GM12878 (cell line): ENCODE data around the gene HSFX3. TPM values are rescaled to one million over a fixed set of nuclear protein-coding genes. Genes with fewer than 3 reads are reported as not detected.

ENCODE experiments used
- ATAC-seq: fragments of 200-7000 bp; cut with Tn5 transposase; 3 replicates; pipeline ENCODE4 v1.9.1; 2020; ENCODE audit warnings: mild to moderate bottlenecking, moderate library complexity
- BruUV-seq: library from RNA; stranded (reverse); fragments of 400-500 nt; replicated peaks from 2 replicates; lab custom pipeline; 2021; lab: Mats Ljungman, UMichigan
- CTCF ChIA-PET: fragments of 300-600 bp; sonication (Branson Sonifier 250); formaldehyde crosslinking; extraction: SDS; loops from one replicate; lab custom pipeline; 2021; ENCODE audit warnings: inconsistent platforms; lab: Yijun Ruan, JAX
- POLR2A ChIA-PET: fragments of 350-600 bp; formaldehyde crosslinking; extraction: SDS; loops from one replicate; lab custom pipeline; 2021; ENCODE audit warnings: inconsistent platforms; lab: Charles Lee
- RAD21 ChIA-PET: fragments of 300-600 bp; sonication (Branson Sonifier 250); formaldehyde crosslinking; loops from one replicate; lab custom pipeline; 2023; ENCODE audit warnings: antibody characterized with exemption; ENCODE audit not compliant: unreplicated experiment; lab: Charles Lee
- SMC1A ChIA-PET: fragments of 300-600 bp; sonication (Branson Sonifier 250); formaldehyde crosslinking; loops from one replicate; lab custom pipeline; 2023; ENCODE audit not compliant: unreplicated experiment, uncharacterized antibody; lab: Charles Lee
- DNase-seq: peaks from one replicate; pipeline ENCODE4 v3.0.0-alpha.2; 2011; ENCODE audit warnings: low read depth, low spot score
- FAIRE-seq: peaks from 3 replicates; lab custom pipeline; 2011; peaks lifted over from hg19 to GRCh38; lab: Jason Lieb, UNC
- H2AFZ ChIP-seq: 2 replicates; pipeline ENCODE4 v1.6.0; 2011; ENCODE audit warnings: low read depth, low read length, control low read depth; ENCODE audit not compliant: control insufficient read depth
- H3K27ac ChIP-seq: 2 replicates; pipeline ENCODE4 v1.5.1; 2011; ENCODE audit warnings: control low read depth; ENCODE audit not compliant: control insufficient read depth, insufficient read depth
- H3K27me3 ChIP-seq, 2 experiments: replicated peaks in 1 of 2; 2 replicates each; pipeline versions ENCODE4 v1.6.0 to v1.6.1; 2011; ENCODE audit warnings: low read length in 1 of 2; ENCODE audit not compliant: control insufficient read depth in 2 of 2, insufficient read depth in 2 of 2
- H3K36me3 ChIP-seq, 2 experiments: 2 replicates each; pipeline ENCODE4 v1.5.1; 2011; ENCODE audit warnings: low read length in 1 of 2; ENCODE audit not compliant: control insufficient read depth in 2 of 2, insufficient read depth in 2 of 2
- H3K4me1 ChIP-seq: 2 replicates; pipeline ENCODE4 v1.6.1; 2011; ENCODE audit warnings: mild to moderate bottlenecking, low read length, moderate library complexity, mixed read lengths; ENCODE audit not compliant: control insufficient read depth, insufficient read depth
- H3K4me2 ChIP-seq: 2 replicates; pipeline ENCODE4 v1.6.0; 2011; ENCODE audit warnings: control low read depth; ENCODE audit not compliant: control insufficient read depth, insufficient read depth
- H3K4me3 ChIP-seq: fragments of 200-600 bp; sonication (generic); 2 replicates; pipeline ENCODE4 v1.5.1; 2016
- H3K79me2 ChIP-seq: 2 replicates; pipeline ENCODE4 v1.6.0; 2011; ENCODE audit warnings: low read length; ENCODE audit not compliant: control insufficient read depth, insufficient read depth
- H3K9ac ChIP-seq: 2 replicates; pipeline ENCODE4 v1.8.0; 2011; ENCODE audit warnings: low read length, control low read depth, mixed read lengths; ENCODE audit not compliant: control insufficient read depth, insufficient read depth
- H3K9me3 ChIP-seq: replicated peaks from 3 replicates; pipeline ENCODE4 v1.5.1; 2011; ENCODE audit warnings: mild to moderate bottlenecking, low read length; ENCODE audit not compliant: control insufficient read depth, insufficient read depth
- H4K20me1 ChIP-seq: 2 replicates; pipeline ENCODE4 v1.6.0; 2011; ENCODE audit not compliant: control insufficient read depth, insufficient read depth
- ATF7 ChIP-seq: fragments of 450-650 bp; IDR thresholded peaks from 2 replicates; pipeline ENCODE4 v1.6.1; 2016; ENCODE audit warnings: low read depth, mild to moderate bottlenecking
- ESRRA ChIP-seq: IDR thresholded peaks from 2 replicates; pipeline ENCODE4 v1.6.1; 2012; ENCODE audit warnings: mild to moderate bottlenecking, low read length, improper control_type of control experiment
- FOXM1 ChIP-seq: IDR thresholded peaks from 2 replicates; pipeline ENCODE4 v1.6.1; 2012; ENCODE audit warnings: low read depth, mild to moderate bottlenecking, inconsistent platforms, low read length, moderate library complexity
- HDGF ChIP-seq: fragments of 450-650 bp; IDR thresholded peaks from 2 replicates; pipeline ENCODE4 v1.6.1; 2016; ENCODE audit warnings: antibody characterized with exemption
- IKZF2 ChIP-seq, 2 experiments: fragments of 450-650 bp; IDR thresholded peaks; 2 replicates each; pipeline ENCODE4 v1.6.1; 2017; ENCODE audit warnings: mild to moderate bottlenecking in 2 of 2, moderate library complexity in 2 of 2
- KAT2A ChIP-seq: conservative IDR thresholded peaks from 2 replicates; pipeline ENCODE4 v1.6.1; 2011; ENCODE audit warnings: low read depth, low read length; ENCODE audit not compliant: control insufficient read depth
- NBN ChIP-seq: fragments of 450-650 bp; IDR thresholded peaks from 2 replicates; pipeline ENCODE4 v1.6.1; 2016
- NR2C2 ChIP-seq: IDR thresholded peaks from 2 replicates; pipeline ENCODE4 v1.6.1; 2011; ENCODE audit warnings: borderline replicate concordance, low read depth; ENCODE audit not compliant: control insufficient read depth, insufficient read length
- NR2F1 ChIP-seq: fragments of 450-650 bp; conservative IDR thresholded peaks from 2 replicates; pipeline ENCODE4 v1.6.1; 2017; ENCODE audit warnings: mild to moderate bottlenecking
- SMAD5 ChIP-seq: IDR thresholded peaks from 2 replicates; pipeline ENCODE4 v1.6.1; 2016; ENCODE audit warnings: antibody characterized with exemption, low read depth
- TBL1XR1 ChIP-seq: IDR thresholded peaks from 2 replicates; pipeline ENCODE4 v1.6.1; 2012; ENCODE audit warnings: low read depth, low read length, improper control_type of control experiment
- YBX1 ChIP-seq: fragments of 450-650 bp; IDR thresholded peaks from 2 replicates; pipeline ENCODE4 v1.6.1; 2016; ENCODE audit warnings: antibody characterized with exemption
- WGBS: methylation state at CpG from one replicate; pipeline ENCODE4 v1.1.6; 2016; ENCODE audit warnings: low lambda C conversion rate; ENCODE audit not compliant: insufficient replicate concordance, insufficient coverage; ENCODE audit errors: missing lambda C conversion rate; 5-methylcytosine and 5-hydroxymethylcytosine counted together
- in situ Hi-C: fragments of 300-500 bp; cut with MboI; formaldehyde crosslinking; loops from 9 replicates; pipeline ENCODE4 v1.14.3; 2018; ENCODE audit warnings: mixed read lengths
- intact Hi-C: fragments of 100-400 bp; cut with micrococcal nuclease; formaldehyde crosslinking; loops from one replicate; pipeline ENCODE4 v1.14.2; 2022; ENCODE audit not compliant: unreplicated experiment
- polyA plus RNA-seq, 11 experiments: library from polyadenylated mRNA; depleted of rRNA in 4 of 11; unstranded in 6 of 11; stranded (reverse) in 5 of 11; fragments of >200 nt; fragmentation: Nextera tagmentation in 4 of 11; fragmentation: Illumina TruSeq in 1 of 11; extraction: Ambion mirVana in 4 of 11; extraction: Trizol in 1 of 11; gene quantifications; 1 replicate in 1 of 11; 2 replicates in 10 of 11; pipeline versions ENCODE4 v1.2.1 to v1.2.3, GENCODE V29; 2011 to 2016; ENCODE audit warnings: inconsistent platforms in 2 of 11, missing spikeins in 2 of 11, low read depth in 1 of 11
- total RNA-seq, 4 experiments: library from RNA; depleted of rRNA in 3 of 4; stranded (reverse); fragments of >200 nt in 3 of 4; fragmentation: Illumina TruSeq in 1 of 4; extraction: Trizol in 1 of 4; gene quantifications; 2 replicates each; pipeline versions ENCODE4 v1.2.1 to v1.2.3, GENCODE V29; 2013 to 2021
- TF ChIP-seq, protein P1 (sequence below): fragments of 450-650 bp; IDR thresholded peaks from 2 replicates; pipeline ENCODE4 v1.6.1; 2014; ENCODE audit warnings: mild to moderate bottlenecking
- TF ChIP-seq, protein P2 (sequence below): IDR thresholded peaks from 2 replicates; pipeline ENCODE4 v1.6.1; 2012; ENCODE audit warnings: low read depth, low read length, improper control_type of control experiment
- TF ChIP-seq, protein P3 (sequence below): fragments of 450-650 bp; IDR thresholded peaks from 2 replicates; pipeline ENCODE4 v1.6.1; 2018; ENCODE audit warnings: mild to moderate bottlenecking, low read depth, moderate library complexity; ENCODE audit not compliant: partially characterized antibody
- TF ChIP-seq, protein P4 (sequence below): fragments of 450-650 bp; IDR thresholded peaks from 2 replicates; pipeline ENCODE4 v1.6.1; 2016; ENCODE audit warnings: mild to moderate bottlenecking

HSFX3 gene
- total and polyA plus RNA-seq, 10 of the 15 experiments (the other 5 are each of a cell fraction or from before 2014, with no cell fraction given) = 0.05 to 0.40 (median 0.29) TPM; not detected in 5

DNA sequence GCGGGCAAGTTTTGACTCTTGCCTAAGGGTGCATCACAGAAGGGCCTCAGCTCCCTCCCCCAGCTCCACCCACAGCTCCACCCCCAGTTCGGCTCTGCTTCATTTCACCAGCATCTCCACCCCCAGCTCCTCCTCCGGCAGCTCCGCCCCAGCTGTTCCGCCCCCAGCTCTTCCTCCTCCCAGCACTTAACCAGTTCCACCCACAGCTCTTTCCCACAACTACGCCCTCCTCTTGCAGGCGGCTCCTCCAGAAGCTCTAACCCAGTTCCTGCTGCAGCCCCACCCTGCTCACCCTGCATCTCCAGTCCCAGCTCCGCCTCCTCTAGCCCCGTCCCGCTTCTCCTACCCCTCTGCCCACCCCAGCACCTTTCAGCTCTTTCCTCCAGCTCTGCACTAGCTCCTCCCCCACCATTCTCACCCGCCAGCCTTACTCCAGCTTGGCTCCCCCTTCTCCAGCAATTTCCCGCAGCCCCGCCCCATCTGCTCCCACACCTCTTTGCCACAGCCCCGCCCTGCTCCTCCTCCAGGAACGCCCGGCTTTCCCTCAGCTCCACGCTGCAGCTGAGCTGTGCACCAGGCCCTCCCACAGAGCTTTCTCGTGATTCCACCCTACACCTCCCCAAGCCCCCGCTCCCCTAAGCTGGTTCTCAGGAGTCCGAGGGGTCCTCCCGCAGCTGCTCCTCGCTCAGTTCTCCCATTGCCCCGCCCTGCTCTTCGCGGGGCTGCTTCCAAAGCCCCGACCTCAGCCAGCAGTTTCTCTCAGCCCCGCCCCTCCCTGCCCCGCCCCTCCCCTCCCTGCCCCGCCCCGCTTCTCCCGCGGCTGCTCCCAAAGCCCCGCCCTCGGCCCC lies 10.2 kb downstream of the HSFX3 start:
- Histone ChIP-seq H3K9ac (no peak overlapping the region; the same call in 1 of the 2 replicates), H4K20me1 (no peaks in the 10 kb centered on the region), H2AFZ (peak overlapping the region; percentile 39; the same call in 1 of the 2 replicates), H3K4me2 (peak overlapping the region; percentile 60), H3K4me3 (peak overlapping the region; percentile 44; the same call in 1 of the 2 replicates), H3K9me3 (no peaks in the 10 kb centered on the region), H3K27me3 (no peaks in the 10 kb centered on the region), H3K4me1 (peaks cover 4% of the 10 kb centered on the region; the same call in 1 of the 2 replicates), H3K27ac (peak overlapping the region; percentile 18; the same call in 1 of the 2 replicates), H3K36me3 (no peaks in the 10 kb centered on the region), H3K79me2 (peaks cover 9% of the 10 kb centered on the region)
- ChIA-PET POLR2A (interaction anchor here (1.1 to 3.8 kb wide), 7 partner anchors 9 to 400 kb away, joined by 3 to 34 read pairs (median 9); partner anchors contain the start of genes EOLA2 and IDS), RAD21 (interaction anchor here (0.8 to 3.2 kb wide), 13 partner anchors 8 to 399 kb away, joined by 3 to 49 read pairs (median 8); partner anchors contain the start of genes EOLA2 and IDS), CTCF (interaction anchor here (0.7 to 2.7 kb wide), 6 partner anchors 9 to 401 kb away, joined by 3 to 29 read pairs (median 10); partner anchors contain the start of gene IDS), SMC1A (interaction anchor here (0.6 to 3.4 kb wide), 11 partner anchors 8 to 1316 kb away, joined by 3 to 16 read pairs (median 4); partner anchors contain the start of gene IDS)
- peak; percentile 83 for DNase-seq
- in situ Hi-C loops = no loop called here
- ATAC-seq = peak; percentile 74
- no peak for FAIRE-seq
- WGBS = 75% methylated on average over 1 of the region's 34 CpGs
- intact Hi-C loops = loop anchor here (1.0 to 10.0 kb wide), 6 partner anchors 27 to 1025 kb away; partner anchors contain the start of genes IDS, MTM1 and TMEM185A
- no TSS peak for BruUV-seq
- TF ChIP-seq, protein P1, sequence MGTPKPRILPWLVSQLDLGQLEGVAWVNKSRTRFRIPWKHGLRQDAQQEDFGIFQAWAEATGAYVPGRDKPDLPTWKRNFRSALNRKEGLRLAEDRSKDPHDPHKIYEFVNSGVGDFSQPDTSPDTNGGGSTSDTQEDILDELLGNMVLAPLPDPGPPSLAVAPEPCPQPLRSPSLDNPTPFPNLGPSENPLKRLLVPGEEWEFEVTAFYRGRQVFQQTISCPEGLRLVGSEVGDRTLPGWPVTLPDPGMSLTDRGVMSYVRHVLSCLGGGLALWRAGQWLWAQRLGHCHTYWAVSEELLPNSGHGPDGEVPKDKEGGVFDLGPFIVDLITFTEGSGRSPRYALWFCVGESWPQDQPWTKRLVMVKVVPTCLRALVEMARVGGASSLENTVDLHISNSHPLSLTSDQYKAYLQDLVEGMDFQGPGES = no peak
- TF ChIP-seq IKZF2 (IDR thresholded peaks at IDR 0.05) (peak; percentile 41 to 71; a peak in 2 of 4 replicates), HDGF (peak; percentile 89), NR2C2 (no peak), SMAD5 (no peak), TBL1XR1 (no peak), FOXM1 (no peak), ESRRA (no peak), KAT2A (no peak), ATF7 (peak; percentile 23; the same call in 1 of the 2 replicates), YBX1 (no peak), NR2F1 (no peak), NBN (0 out of 2 replicates have a peak, but pooled peaks have one; percentile 21)
- TF ChIP-seq, protein P2, sequence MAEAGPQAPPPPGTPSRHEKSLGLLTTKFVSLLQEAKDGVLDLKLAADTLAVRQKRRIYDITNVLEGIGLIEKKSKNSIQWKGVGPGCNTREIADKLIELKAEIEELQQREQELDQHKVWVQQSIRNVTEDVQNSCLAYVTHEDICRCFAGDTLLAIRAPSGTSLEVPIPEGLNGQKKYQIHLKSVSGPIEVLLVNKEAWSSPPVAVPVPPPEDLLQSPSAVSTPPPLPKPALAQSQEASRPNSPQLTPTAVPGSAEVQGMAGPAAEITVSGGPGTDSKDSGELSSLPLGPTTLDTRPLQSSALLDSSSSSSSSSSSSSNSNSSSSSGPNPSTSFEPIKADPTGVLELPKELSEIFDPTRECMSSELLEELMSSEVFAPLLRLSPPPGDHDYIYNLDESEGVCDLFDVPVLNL = no peak
- TF ChIP-seq, protein P3, sequence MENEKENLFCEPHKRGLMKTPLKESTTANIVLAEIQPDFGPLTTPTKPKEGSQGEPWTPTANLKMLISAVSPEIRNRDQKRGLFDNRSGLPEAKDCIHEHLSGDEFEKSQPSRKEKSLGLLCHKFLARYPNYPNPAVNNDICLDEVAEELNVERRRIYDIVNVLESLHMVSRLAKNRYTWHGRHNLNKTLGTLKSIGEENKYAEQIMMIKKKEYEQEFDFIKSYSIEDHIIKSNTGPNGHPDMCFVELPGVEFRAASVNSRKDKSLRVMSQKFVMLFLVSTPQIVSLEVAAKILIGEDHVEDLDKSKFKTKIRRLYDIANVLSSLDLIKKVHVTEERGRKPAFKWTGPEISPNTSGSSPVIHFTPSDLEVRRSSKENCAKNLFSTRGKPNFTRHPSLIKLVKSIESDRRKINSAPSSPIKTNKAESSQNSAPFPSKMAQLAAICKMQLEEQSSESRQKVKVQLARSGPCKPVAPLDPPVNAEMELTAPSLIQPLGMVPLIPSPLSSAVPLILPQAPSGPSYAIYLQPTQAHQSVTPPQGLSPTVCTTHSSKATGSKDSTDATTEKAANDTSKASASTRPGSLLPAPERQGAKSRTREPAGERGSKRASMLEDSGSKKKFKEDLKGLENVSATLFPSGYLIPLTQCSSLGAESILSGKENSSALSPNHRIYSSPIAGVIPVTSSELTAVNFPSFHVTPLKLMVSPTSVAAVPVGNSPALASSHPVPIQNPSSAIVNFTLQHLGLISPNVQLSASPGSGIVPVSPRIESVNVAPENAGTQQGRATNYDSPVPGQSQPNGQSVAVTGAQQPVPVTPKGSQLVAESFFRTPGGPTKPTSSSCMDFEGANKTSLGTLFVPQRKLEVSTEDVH = no peak
- TF ChIP-seq, protein P4, sequence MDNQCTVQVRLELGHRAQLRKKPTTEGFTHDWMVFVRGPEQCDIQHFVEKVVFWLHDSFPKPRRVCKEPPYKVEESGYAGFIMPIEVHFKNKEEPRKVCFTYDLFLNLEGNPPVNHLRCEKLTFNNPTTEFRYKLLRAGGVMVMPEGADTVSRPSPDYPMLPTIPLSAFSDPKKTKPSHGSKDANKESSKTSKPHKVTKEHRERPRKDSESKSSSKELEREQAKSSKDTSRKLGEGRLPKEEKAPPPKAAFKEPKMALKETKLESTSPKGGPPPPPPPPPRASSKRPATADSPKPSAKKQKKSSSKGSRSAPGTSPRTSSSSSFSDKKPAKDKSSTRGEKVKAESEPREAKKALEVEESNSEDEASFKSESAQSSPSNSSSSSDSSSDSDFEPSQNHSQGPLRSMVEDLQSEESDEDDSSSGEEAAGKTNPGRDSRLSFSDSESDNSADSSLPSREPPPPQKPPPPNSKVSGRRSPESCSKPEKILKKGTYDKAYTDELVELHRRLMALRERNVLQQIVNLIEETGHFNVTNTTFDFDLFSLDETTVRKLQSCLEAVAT = no peak
